GM12872 (cell line): ENCODE measurements around the gene ALDH1B1.

Source experiments
- CTCF ChIP-seq: IDR thresholded peaks from 3 replicates; pipeline ENCODE4 v1.5.1; 2011; ENCODE audit warnings: low read depth, mild to moderate bottlenecking, low read length, moderate library complexity; ENCODE audit not compliant: insufficient read depth

The ALDH1B1 gene

GRCh38 chr9:38441347-38442085 lies 49.0 kb downstream of the ALDH1B1 start:
- no peak for TF ChIP-seq CTCF

DNA sequence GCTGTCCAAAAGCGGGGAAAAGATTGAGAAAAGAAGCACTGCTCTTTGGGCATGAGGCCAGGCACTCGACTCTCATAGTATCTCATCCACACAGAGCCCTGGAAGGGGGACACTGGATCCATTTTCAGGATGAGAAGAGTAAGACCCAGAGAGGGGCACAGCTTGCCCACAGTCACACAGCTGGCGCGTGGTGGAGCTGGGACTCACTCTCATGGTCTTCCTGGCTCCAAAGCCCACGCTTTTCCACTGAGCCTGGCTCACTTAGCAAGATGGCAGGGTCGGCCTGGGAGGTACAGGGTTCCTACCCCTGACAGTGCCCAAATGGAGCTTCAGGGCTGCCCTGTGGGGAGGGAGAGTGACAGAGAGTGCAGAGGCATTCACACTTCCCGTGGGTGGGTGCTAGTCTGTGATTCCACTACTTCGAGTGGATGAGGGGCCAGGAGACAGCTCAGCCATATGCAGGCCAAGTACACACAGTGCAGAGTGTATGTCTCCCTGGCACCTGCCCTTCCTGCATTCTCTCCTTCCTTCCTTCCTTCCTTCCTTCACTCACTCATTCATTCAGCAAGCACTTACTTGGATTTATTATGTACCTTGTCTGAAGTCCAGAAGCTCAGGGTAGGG lies 50.1 kb downstream of the ALDH1B1 start:
- TF ChIP-seq CTCF, result no peak

GRCh38 chr9:38443181-38443580 lies 50.7 kb downstream of the ALDH1B1 start:
- TF ChIP-seq CTCF, result no peak

- no peak for TF ChIP-seq CTCF
These were observed 51.1 kb downstream of the ALDH1B1 start for GRCh38 chr9:38443597-38443996.

GRCh38 chr9:38445154-38446043 lies 52.9 kb downstream of the ALDH1B1 start:
- peak; percentile 41 for TF ChIP-seq CTCF

DNA sequence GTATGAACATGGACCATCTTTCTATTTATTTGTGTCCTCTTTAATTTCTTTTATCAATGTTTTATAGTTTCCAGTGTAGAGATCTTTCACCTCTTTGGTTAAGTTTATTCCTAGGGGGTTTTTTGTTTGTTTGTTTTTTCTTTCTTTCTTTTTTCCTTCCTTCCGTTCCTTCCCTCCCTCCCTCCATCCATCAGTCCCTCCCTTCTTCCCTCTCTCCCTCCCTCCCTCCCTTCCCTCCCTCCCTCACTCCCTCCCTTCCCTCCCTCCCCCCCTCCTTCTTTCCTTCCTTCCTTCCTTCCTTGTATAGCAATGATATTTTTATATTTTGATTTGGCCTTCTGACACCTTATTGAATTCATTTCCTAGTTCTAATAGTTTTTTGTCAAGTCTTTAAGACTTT lies 55.2 kb downstream of the ALDH1B1 start:
- no peak for TF ChIP-seq CTCF
